NK-92 treated with Interleukin-12 subunit alpha and Interleukin-12 subunit beta, amount 100 ng/mL, for 24 hours (cell line): ENCODE data around the gene ENPEP.

Experiments
- DNase-seq: peaks from one replicate; lab custom pipeline; 2025; lab: John Stamatoyannopoulos, UW

ENPEP gene

DNA sequence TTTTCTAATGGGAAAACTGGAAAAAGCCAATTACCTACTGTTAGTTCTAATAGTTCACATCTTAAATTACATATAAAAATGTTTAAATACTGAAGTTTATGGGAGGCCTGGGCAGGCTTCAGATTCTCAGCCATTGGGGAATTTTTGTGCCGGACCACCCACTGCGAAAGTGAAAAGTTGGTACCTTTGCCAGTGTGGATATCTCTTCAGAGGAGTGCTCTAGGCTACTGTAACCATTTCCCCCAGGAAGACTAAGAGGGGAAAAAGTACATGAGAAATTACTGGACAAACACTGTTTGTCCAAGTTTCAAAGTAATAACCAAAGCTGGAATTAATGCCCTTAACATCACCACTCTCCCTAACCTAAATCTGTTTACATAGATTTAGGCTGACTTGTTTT is 126.1 kb downstream of the ENPEP start:
- DNase-seq: no peak

DNA sequence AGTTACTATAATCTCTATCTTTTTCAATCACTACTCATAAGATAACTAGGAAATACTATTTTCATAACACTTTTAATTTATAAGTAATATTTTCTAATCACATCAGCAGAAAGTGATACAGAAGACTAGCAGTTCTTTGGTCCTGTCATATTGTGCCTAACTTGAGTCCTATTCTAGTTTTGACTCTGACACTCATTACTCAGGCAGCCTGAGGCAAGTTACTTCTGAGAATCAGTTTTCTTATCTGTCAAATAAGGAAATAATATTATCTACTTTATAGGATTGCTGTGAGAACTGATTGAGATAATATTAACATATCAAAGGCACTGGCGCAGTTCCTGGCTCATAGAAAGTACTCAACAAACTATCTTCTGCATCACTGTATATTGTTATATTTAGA is 129.1 kb downstream of the ENPEP start:
- no peak for DNase-seq

DNA sequence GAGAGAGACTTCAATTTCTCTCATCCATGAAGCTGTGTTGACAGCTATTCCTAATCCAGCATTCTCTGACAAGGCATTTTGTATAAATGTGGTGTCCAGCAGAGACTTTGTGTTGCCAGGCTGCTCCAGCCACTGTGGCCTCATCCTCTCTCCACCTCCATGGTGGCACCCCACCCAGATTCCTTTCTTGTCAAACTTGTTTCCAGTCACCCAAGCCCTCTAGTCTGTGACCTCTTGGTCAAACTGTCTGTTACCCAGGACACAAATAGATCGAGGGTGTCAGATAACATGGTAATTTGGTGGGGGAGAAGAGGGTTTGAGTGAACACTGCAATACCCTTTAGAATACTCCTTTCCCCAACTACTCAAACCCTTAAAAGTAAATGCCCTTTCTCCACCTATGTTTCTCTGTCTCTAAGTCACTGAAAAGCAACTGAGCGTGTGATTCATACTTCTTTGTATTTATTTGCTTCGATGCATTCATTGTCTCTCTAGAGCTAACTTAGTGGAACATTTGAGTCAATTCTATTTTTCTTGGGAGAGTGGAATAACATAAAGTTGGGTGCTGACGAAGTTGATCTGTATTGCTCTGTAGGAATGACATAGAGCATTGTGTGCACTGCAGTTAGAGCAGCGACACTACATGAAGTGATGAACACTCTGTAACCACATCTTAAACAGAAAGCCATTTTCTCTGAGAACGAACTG is 133.2 kb downstream of the ENPEP start:
- no peak for DNase-seq

DNA sequence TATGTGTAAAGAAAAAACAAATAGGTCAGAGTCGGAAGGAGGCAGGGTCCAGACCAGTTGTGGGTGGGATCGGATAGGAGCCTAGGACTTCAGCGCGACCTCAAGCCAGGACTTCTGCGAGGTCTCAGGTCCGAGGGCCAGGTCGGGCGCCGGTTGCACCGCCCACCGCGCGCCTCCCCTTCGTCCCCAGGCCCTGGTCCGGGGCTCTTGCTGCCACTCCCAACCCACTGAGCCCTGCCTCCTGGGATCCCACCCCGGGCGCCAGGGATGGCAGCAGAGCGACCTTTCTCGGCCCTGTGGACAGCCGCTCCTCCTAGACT is 134.6 kb downstream of the ENPEP start:
- DNase-seq: no peak

DNA sequence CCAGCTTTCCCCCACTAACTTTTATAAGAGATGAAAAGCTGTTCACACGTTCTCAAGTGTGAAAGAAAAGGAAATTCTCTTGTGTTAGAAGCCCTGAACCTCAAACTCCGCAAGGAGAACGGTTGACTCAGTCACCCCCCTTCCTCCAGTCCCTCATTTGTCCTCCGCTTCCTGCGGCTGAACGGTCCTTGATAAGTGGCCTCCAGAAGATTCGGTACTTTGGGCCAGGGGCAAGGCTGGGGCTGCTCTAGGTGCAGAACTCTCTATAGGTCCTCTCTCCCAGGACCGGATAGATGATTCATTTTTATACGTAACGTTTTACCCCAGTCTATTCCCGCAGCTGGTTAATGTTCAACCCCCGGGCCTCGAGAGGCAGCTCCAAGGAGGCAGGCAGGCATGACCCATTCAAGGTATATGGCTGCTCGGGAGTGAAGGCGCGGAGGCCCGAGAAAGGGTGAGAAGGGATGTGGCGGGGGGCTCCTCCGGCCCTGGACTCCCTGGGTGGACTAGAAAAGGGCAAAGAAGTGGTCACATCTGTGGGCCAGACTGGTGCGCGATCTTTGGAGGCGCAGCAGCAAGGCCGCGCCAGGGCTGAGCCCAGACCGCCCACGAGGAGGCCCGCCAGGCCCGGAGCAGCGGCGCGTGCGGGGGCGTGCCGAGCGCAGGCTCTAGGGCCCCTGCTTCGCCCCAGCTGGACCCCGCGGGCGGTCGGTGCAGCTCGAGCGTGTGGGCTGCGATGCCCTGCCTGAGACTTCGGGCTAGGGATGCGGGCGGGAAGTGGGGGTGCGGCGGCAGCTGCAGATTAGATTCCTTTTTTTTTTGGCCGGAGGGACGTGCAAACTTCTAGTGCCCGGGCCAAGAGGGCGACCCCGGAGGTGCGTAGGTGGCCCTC is 135.2 kb downstream of the ENPEP start:
- no peak for DNase-seq

DNA sequence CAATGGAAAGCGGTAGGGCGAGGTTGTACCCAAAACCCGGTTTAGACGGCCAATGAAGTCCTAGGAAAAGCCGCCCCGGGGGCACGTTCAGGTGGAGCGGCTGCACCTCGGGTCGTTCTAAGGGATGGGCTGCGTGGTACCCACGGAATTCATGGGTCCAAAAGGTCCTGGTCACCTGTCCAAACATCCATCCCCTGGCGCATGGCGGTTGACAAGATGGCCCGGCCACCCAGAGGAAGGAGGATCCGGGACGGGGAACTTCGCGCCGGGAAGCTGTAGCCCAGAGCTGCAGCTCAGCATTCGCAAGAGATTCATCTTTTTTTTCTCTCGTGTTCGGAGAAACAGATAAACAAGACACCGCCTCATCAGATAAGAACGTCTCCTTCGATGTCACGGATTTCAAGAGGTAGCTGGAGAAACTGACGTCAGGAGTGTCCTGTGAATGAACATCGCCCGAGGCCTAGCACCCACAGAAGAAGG is 136.1 kb downstream of the ENPEP start:
- DNase-seq: no peak

DNA sequence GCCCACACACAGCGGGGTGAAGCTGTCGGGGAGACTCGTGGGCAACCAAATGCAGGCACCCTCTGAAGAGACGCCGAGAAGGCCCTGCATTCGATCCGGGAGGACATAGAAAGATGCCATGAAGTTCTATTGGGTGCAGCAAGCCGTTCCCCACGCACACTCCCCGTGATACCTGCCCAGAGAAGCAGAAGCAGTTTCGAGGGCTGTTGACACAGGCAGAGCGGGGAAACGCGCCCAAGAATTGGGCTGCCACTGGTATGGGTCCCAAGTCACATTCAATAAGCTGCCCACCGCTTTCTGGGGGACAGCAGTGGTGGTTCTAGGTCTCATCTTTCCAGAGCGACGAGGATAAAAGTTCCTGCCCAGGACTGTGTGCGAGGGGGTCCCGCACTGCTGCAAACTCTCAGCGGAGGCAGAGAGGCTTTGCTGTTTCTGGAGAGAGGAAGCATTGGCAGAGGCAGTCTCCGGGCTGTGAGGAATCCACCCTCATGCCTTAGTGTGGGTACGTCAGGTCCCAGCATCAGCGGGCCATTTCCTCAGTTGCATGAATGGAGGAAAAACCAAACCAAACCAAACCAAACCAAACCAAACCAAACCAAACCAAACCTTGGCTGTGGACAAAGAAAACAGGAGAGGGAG is 136.8 kb downstream of the ENPEP start:
- DNase-seq: no peak

DNA sequence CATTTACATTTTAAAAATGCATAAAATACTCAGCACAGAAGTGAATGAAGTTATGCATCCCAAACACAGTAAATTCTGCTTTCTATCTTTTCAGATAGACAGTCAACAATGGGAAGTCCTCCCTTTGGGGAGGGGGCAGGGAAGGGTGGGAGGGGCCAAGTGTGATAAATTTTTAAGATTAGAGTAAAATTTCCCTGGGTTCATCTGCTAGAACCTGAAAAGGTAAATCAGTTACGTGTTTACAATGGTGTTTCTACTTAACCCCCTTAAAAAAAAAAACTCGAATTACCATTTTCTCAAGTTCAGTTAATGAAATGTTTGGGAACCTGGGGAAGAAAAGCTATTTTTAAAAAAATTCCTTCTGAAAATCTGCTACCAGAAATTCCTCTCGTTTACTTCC is 137.8 kb downstream of the ENPEP start:
- no peak for DNase-seq

DNA sequence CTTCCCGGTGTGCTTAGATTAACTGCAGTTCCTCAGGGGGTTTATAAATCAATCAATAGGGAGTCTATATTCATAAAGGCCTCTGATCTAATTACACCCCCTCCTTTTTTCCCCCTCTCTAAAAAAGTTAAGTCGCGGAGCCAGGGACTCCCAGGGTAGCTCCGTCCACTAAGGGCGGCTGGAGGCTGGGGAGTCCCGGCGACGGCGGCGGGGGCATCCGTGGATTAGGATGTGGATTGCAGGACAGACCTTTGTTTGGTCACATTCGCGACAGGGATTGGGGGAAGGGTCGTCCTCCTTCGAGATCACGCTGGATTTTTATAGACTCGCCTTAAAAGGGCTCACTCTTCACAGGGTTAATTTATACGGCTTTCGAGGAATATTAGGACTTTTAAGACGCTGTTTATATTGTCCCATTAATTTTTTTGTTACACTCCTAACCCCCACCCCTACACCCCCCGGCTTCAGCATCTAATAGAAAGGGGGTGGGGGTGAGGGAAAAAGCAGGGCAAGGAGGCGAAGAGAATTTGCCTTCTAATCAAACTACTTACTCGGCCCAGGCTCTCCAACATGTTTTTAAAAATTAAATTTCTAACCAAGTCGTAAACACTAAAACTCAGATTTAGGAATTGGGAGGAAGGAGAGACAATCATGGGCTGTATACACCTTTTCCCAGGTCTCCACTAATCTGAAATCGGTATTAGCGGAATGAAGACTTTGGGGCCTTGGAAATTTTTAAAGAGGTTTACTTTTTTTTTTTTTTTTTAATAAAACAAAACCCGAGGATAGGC is 138.4 kb downstream of the ENPEP start:
- no peak for DNase-seq
